NB4 (cell line): Measurements from ENCODE around the gene NRXN3.

Experiments
- CTCF ChIP-seq: IDR thresholded peaks from one replicate; pipeline ENCODE4 v1.5.1; 2012; ENCODE audit warnings: low read depth, low read length
- MYC ChIP-seq: IDR thresholded peaks from 2 replicates; pipeline ENCODE4 v1.6.1; 2011; ENCODE audit warnings: low read depth, low read length

GRCh38 chr14:78156196-78156595, 14.0 kb upstream of the NRXN3 start:
- TF ChIP-seq MYC (no peak), CTCF (no peak)
